ENCODE results near the gene SV2B.

The SV2B gene

DNA sequence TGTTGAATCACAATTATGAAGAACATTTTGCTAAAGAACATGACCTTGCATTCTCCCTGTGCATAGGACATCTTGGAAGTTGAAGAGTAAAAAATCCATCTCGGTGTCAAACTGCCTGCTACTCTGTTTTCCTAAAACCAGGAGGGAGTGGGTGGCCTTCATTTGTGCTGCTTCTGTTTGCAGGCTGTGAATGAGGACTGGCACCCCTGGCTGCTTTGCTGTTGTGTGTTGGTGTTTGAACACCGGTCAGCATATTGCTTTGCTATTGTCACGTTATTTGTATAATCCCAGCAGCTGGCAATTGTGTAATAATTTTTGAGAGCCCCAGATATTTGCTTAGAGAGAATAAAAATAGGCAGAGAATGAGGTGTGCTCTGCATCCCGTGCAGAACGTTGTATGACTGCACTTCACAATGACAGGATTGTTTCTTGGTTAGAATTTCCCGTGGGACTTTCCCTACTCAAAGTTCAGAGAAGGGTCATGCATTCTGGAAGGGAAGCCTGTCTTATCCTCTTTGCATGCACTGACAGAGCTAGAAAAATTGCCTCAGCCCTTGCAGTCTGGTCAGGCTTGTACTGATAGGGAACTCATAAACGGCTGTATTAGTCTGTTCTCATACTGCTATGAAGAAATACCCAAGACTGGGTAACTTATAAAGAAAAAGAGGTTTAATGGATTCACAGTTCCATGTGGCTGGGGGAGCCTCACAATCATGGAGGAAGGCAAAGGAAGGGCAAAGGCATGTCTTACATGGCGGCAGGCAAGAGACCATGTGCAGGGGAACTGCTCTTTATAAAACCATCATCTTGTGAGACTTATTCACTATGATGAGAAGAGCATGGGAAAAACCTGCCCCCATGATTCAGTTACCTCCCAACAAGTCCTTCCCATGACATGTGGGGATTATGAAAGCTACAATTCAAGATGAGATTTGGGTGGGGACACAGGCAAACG is 16.3 kb downstream of the SV2B start:
- H3K27ac Mint-ChIP-seq = no peak overlapping the region
- H3K27me3 Mint-ChIP-seq (ENCODE audit: low read depth, poor library complexity) = peaks cover 23% of the 10 kb centered on the region

DNA sequence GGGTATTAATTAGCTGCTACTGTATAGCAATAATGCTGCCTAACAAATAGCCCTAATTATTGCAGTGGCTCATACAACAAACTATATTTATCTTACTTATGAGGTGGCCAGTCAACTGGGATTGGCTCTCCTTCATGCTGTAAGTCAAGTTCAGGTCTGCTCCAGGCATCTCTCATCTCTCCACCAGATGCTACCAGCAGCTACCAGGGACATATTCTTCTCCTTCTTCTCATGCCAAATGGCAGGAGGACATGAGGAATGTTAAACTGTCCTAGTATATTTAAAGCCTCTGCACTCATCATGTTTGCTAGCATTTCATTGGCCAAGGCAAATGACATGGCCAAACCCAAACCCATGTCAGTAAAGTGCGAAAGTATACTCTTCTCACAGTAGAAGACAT is 17.3 kb downstream of the SV2B start:
- Mint-ChIP-seq H3K36me3 (ENCODE audit: low read depth) (no peaks in the 10 kb centered on the region), H3K4me3 (no peak overlapping the region), H3K4me1 (no peaks in the 10 kb centered on the region), H3K27ac (no peak overlapping the region), H3K27me3 (ENCODE audit: low read depth, poor library complexity) (peaks cover 19% of the 10 kb centered on the region), H3K9me3 (peaks cover 22% of the 10 kb centered on the region)
- DNase-seq = no peak
- TF ChIP-seq, protein P1, sequence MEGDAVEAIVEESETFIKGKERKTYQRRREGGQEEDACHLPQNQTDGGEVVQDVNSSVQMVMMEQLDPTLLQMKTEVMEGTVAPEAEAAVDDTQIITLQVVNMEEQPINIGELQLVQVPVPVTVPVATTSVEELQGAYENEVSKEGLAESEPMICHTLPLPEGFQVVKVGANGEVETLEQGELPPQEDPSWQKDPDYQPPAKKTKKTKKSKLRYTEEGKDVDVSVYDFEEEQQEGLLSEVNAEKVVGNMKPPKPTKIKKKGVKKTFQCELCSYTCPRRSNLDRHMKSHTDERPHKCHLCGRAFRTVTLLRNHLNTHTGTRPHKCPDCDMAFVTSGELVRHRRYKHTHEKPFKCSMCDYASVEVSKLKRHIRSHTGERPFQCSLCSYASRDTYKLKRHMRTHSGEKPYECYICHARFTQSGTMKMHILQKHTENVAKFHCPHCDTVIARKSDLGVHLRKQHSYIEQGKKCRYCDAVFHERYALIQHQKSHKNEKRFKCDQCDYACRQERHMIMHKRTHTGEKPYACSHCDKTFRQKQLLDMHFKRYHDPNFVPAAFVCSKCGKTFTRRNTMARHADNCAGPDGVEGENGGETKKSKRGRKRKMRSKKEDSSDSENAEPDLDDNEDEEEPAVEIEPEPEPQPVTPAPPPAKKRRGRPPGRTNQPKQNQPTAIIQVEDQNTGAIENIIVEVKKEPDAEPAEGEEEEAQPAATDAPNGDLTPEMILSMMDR (IDR thresholded peaks at IDR 0.05) = no peak

More for the DNA sequence above, 16.3 kb downstream of the SV2B start:
- H3K4me1 Mint-ChIP-seq = no peaks in the 10 kb centered on the region
- no peaks in the 10 kb centered on the region for H3K36me3 Mint-ChIP-seq (ENCODE audit: low read depth)
- TF ChIP-seq, protein P1 (IDR thresholded peaks at IDR 0.05) = no peak
- no peak overlapping the region for H3K4me3 Mint-ChIP-seq
- DNase-seq = no peak
- H3K9me3 Mint-ChIP-seq = peaks cover 22% of the 10 kb centered on the region

DNA sequence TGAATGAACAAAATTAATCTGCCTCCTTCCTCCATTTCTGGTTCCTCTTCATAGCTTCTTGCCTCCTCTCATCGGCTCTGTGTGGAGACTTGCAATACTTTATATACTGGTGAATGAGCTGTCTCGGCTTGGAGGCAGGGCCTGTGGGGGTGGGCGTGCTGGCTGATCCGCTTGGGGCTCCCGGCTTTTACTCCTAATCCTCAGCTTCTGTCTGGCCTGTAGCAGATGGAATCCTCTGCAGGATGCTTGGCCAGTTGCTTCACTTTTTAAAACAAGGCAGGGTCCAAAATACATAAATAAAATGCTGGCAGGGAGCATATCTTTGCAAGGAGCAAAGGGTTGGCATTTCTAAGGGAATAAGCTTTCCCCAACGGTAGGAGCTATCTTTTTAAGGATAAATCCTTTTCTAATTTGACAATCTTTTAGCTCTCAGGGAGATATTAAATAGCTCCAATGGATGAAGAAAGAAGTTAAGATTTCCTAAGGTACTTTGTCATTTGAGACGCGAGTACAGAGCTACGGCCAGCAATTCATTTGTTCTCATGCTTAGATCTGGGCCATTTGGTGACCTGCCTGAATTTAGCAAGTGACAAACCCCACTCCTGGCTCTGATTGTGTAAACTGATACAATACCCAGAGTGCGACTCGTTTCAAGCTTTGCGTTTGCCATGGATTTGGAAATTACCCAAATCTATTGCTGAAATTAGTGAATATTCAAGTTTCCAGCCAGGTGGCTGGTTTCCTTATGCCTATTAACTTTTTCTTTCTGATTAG is 18.9 kb downstream of the SV2B start:
- H3K27me3 Mint-ChIP-seq (ENCODE audit: low read depth, poor library complexity) = peaks cover 10% of the 10 kb centered on the region

DNA sequence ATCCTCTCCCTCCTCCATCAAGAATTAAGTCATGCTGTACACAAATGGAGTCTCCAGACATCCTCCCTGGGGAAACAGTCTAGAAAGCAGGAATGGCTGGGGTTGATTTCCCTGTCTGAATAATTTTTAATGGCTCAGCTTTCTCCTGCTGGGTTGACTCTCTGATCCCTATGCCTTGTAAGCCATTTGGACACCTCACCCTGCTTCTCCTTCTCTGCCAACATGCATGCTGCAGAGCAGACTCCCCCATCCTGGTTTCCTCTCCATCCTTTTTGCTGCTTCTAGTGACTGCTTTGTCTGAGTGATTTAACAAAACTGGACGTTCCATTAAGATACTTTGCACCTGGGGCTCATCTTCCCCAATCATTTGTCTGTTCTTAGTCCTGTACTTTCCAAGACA is 22.2 kb downstream of the SV2B start:
- TF ChIP-seq, protein P1 (IDR thresholded peaks at IDR 0.05) = no peak
- Mint-ChIP-seq H3K27me3 (ENCODE audit: low read depth, poor library complexity) (peaks cover 13% of the 10 kb centered on the region), H3K36me3 (ENCODE audit: low read depth) (no peaks in the 10 kb centered on the region), H3K9me3 (peaks cover 8% of the 10 kb centered on the region), H3K4me1 (no peaks in the 10 kb centered on the region), H3K27ac (no peak overlapping the region), H3K4me3 (no peak overlapping the region)
- DNase-seq = no peak

More for the DNA sequence above, 18.9 kb downstream of the SV2B start:
- Mint-ChIP-seq H3K4me3 (no peak overlapping the region), H3K27ac (no peak overlapping the region), H3K4me1 (no peaks in the 10 kb centered on the region), H3K9me3 (peaks cover 22% of the 10 kb centered on the region), H3K36me3 (ENCODE audit: low read depth) (no peaks in the 10 kb centered on the region)
- TF ChIP-seq, protein P1 (IDR thresholded peaks at IDR 0.05) = no peak
- DNase-seq = no peak

DNA sequence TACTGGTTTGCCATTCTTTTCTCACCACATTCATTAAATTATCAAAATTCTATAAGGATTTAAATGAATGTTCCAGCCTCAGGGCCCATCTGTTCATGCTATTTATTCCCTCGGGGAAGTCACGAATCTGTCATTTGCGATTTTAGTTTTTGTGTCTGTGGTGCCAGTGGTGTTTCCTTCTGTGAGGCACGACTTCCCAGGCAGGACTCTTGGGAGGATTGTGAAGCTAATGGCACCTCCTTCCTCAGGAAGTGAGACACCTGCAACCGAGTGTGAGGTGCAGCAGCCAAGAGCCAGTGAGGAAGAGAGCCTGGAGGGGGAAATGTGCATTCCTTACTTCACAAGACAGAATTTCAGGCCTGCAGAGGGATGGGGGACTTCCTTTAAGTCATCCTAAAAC is 24.1 kb downstream of the SV2B start:
- Mint-ChIP-seq H3K4me3 (no peak overlapping the region), H3K9me3 (peaks cover 5% of the 10 kb centered on the region), H3K27ac (no peak overlapping the region), H3K4me1 (no peaks in the 10 kb centered on the region), H3K27me3 (ENCODE audit: low read depth, poor library complexity) (peaks cover 13% of the 10 kb centered on the region), H3K36me3 (ENCODE audit: low read depth) (no peaks in the 10 kb centered on the region)
- TF ChIP-seq, protein P1 (IDR thresholded peaks at IDR 0.05) = no peak
- DNase-seq = no peak

Measured in nephron progenitor cell (in vitro differentiated cells).